Esophagus squamous epithelium (tissue), 4 donors: ENCODE measurements around the gene PTDSS2.

Experiments used
- POLR2A ChIP-seq, 4 donors: fragments of 450-650 bp; IDR thresholded peaks; one replicate each; pipeline ENCODE4 v1.6.1; 2017; ENCODE audit warnings: antibody characterized with exemption in 4 of 4, mild to moderate bottlenecking in 4 of 4, moderate library complexity in 3 of 4
- TF ChIP-seq, protein P1 (sequence below), 6 experiments: fragments of 450-650 bp in 4 of 6; fragments of 200-600 bp in 2 of 6; sonication (generic) in 2 of 6; IDR thresholded peaks; one replicate each; pipeline ENCODE4 v1.5.1; 2016 to 2019; ENCODE audit warnings: antibody characterized with exemption in 6 of 6, mild to moderate bottlenecking in 4 of 6, moderate library complexity in 4 of 6

GRCh38 chr11:530960-531831, 81.1 kb downstream of the PTDSS2 start:
- TF ChIP-seq, protein P1, sequence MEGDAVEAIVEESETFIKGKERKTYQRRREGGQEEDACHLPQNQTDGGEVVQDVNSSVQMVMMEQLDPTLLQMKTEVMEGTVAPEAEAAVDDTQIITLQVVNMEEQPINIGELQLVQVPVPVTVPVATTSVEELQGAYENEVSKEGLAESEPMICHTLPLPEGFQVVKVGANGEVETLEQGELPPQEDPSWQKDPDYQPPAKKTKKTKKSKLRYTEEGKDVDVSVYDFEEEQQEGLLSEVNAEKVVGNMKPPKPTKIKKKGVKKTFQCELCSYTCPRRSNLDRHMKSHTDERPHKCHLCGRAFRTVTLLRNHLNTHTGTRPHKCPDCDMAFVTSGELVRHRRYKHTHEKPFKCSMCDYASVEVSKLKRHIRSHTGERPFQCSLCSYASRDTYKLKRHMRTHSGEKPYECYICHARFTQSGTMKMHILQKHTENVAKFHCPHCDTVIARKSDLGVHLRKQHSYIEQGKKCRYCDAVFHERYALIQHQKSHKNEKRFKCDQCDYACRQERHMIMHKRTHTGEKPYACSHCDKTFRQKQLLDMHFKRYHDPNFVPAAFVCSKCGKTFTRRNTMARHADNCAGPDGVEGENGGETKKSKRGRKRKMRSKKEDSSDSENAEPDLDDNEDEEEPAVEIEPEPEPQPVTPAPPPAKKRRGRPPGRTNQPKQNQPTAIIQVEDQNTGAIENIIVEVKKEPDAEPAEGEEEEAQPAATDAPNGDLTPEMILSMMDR (IDR thresholded peaks at IDR 0.05): no peak
- no peak for TF ChIP-seq POLR2A (IDR thresholded peaks at IDR 0.05)
